Measurements from ENCODE around the gene OAS1.

OAS1 gene

DNA sequence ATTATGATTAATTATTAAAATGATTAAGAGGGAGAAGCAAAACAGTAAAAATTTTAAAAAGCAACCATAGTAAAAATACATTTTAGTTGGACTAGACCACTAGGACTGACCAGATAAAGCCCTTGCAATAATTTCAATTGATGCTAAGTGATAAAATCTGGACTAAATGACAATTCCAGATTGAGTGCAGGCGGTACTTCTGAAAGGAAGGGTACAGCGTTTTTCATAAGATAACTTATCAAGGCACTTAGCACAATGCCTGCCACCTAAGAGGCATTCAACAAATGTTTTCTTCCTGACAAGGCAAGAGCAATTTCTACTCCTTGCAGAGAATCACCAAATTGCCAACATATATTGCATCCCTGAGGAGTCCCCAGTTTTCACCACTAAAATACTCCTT lies 37.7 kb upstream of the OAS1 start:
- TF ChIP-seq, protein P1, sequence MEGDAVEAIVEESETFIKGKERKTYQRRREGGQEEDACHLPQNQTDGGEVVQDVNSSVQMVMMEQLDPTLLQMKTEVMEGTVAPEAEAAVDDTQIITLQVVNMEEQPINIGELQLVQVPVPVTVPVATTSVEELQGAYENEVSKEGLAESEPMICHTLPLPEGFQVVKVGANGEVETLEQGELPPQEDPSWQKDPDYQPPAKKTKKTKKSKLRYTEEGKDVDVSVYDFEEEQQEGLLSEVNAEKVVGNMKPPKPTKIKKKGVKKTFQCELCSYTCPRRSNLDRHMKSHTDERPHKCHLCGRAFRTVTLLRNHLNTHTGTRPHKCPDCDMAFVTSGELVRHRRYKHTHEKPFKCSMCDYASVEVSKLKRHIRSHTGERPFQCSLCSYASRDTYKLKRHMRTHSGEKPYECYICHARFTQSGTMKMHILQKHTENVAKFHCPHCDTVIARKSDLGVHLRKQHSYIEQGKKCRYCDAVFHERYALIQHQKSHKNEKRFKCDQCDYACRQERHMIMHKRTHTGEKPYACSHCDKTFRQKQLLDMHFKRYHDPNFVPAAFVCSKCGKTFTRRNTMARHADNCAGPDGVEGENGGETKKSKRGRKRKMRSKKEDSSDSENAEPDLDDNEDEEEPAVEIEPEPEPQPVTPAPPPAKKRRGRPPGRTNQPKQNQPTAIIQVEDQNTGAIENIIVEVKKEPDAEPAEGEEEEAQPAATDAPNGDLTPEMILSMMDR (IDR thresholded peaks at IDR 0.05; ENCODE audit: low read depth, low read length), result no peak
- H3K4me3 ChIP-seq (replicated peaks in 1 of 2; ENCODE audit: low read depth in 2 of 2, low read length in 2 of 2), result no peak overlapping the region
- DNase-seq (ENCODE audit: low read depth in 2 of 2), result no peak

DNA sequence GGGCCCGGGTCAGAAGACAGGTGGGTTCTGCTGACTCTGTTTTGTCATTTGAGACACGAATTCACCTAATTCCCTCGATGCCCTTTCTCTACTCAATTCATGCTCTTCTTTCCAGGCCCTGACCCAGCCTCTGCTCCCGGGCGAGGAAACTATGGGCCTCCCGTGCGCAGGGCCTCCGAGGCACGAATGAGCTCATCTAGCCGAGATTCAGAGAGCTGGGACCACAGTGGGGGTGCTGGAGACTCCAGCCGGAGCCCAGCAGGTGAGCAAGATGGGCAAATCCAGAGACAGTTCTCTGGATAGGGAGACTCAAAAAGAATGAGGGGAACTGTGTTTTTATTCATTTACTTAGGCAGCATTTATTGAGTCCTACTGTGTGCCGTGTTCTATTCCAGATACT lies 37.0 kb upstream of the OAS1 start:
- DNase-seq (ENCODE audit: low read depth in 2 of 2), result no peak
- no peak overlapping the region for H3K4me3 ChIP-seq (replicated peaks in 1 of 2; ENCODE audit: low read depth in 2 of 2, low read length in 2 of 2)
- TF ChIP-seq, protein P1 (IDR thresholded peaks at IDR 0.05; ENCODE audit: low read depth, low read length), result no peak

DNA sequence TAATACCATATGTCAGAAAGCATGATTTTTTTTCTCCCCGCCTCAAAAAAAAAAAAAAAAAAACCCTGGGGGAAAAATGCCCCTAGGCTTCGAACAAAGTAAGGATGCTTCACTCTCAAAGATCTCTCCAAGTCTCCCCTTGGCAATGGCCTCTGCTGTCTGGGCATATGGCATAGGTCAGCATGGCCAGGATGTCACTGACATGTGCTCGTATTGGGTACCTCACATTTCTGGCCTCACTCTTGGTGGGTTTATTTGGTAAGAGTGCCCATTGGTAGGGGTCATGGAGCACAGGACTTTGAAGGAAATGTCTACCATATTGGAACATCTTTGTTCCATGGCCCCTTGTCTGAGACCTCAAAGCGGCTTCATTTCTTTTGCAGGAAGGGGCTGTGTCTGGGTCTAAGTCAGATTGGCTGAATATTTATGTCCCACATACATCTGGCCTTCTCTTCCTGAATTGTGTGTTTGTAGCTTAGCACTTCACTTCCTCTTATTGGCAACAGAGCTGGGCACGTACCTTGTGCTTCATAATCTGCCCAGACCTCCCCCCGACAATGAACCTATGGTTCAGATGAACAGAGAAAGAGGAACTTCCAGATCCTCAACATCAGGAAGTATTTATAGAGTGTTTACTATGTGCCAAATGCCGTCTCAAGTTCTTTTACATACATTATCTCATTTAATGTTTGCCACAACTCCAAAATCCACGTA lies 36.3 kb upstream of the OAS1 start:
- TF ChIP-seq, protein P1 (IDR thresholded peaks at IDR 0.05; ENCODE audit: low read depth, low read length), result no peak
- DNase-seq (ENCODE audit: low read depth in 2 of 2), result no peak
- no peak overlapping the region for H3K4me3 ChIP-seq (replicated peaks in 1 of 2; ENCODE audit: low read depth in 2 of 2, low read length in 2 of 2)

DNA sequence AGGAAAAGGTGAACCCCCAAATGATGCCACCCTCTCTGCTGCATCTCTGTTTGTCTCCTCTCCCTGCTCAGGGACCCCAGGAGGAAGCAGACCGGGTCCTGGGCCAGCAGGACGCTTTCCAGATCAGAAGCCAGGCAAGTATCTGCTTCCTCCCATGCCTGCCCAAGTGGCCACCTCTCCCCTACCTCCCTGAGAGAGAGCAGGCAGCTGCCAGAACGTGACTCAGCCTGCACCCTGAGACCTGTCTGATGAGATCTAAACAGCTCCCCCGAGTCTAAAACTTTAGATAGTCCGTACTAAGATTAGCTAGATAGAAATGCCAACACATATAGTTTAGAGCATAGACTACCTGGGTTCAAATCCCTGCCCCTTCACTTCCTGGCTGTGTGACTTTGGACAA lies 31.2 kb upstream of the OAS1 start:
- DNase-seq (ENCODE audit: low read depth in 2 of 2), result no peak
- H3K4me3 ChIP-seq (replicated peaks in 1 of 2; ENCODE audit: low read depth in 2 of 2, low read length in 2 of 2), result no peak overlapping the region
- TF ChIP-seq, protein P1 (IDR thresholded peaks at IDR 0.05; ENCODE audit: low read depth, low read length), result no peak

DNA sequence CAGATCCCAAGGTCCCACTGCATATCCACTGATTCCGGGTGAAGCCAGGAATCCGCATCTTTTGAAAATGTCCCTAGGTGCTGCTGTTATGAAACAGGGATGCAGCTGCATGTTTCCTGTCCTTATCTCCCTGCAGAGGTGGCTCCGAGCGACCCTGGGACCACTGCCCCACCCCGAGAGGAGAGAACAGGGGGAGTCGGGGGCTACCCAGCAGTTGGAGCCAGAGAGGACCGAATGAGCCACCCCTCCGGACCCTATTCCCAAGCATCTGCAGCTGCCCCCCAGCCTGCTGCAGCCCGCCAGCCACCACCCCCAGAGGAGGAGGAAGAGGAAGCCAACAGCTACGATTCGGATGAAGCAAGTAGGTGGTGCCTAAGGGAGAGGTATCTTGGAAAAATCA lies 30.3 kb upstream of the OAS1 start:
- DNase-seq (ENCODE audit: low read depth in 2 of 2), result no peak
- H3K4me3 ChIP-seq (replicated peaks in 1 of 2; ENCODE audit: low read depth in 2 of 2, low read length in 2 of 2), result no peak overlapping the region
- TF ChIP-seq, protein P1 (IDR thresholded peaks at IDR 0.05; ENCODE audit: low read depth, low read length), result no peak

DNA sequence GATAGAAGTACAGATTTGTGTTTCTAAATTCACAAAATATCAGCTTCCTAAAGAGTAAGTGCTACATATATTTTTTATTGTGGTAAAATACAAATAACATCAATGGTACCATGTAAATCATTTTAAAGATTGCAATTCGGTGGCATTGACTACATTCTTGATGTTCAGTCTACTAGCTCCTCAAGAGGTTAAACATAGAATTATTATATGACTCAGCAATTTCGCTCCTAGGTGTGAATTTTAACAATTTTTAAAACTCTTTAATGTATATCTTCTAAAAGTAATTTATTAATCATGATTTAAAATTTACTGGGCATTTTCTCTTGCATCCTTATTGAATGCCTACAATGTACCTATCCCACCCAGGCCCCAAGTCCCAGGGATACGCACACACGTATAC lies 29.8 kb upstream of the OAS1 start:
- no peak overlapping the region for H3K4me3 ChIP-seq (replicated peaks in 1 of 2; ENCODE audit: low read depth in 2 of 2, low read length in 2 of 2)
- no peak for DNase-seq (ENCODE audit: low read depth in 2 of 2)
- TF ChIP-seq, protein P1 (IDR thresholded peaks at IDR 0.05; ENCODE audit: low read depth, low read length), result no peak

DNA sequence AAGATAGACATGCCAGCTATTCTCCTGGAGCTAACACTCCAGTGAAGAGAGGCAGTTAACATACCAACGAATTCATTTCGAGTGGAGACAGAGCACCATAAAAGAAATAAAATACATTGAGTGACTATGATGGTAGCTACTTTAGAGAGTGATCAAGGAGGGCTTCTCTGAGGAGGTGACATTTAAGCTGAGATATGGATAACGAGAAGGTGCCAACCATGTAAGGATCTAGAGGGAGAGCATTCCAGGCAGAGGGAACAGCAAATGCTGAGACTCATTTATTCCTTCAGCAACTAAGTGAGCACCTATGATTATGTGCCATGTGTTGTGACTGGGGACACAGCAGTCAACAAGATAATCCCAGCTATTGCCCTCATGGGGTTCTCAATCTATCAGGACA lies 28.3 kb upstream of the OAS1 start:
- DNase-seq (ENCODE audit: low read depth in 2 of 2), result no peak
- H3K4me3 ChIP-seq (replicated peaks in 1 of 2; ENCODE audit: low read depth in 2 of 2, low read length in 2 of 2), result no peak overlapping the region
- TF ChIP-seq, protein P1 (IDR thresholded peaks at IDR 0.05; ENCODE audit: low read depth, low read length), result no peak

All from cardiac fibroblast (primary cell).